Suppressor macrophage (primary cell): ENCODE data around the gene VWCE.
"Not testable (repeated sequence)": the region's sequence is repeated elsewhere in the genome, so short reads cannot be mapped to it uniquely, and the experiment has no call there.

Source experiments
- DNase-seq, 4 experiments: peaks; one replicate each; pipeline ENCODE4 v3.0.0-alpha.2; 2020 to 2022

Gene VWCE

GRCh38 chr11:61250796-61251765 lies 44.0 kb downstream of the VWCE start:
- DNase-seq: not testable (repeated sequence)

DNA sequence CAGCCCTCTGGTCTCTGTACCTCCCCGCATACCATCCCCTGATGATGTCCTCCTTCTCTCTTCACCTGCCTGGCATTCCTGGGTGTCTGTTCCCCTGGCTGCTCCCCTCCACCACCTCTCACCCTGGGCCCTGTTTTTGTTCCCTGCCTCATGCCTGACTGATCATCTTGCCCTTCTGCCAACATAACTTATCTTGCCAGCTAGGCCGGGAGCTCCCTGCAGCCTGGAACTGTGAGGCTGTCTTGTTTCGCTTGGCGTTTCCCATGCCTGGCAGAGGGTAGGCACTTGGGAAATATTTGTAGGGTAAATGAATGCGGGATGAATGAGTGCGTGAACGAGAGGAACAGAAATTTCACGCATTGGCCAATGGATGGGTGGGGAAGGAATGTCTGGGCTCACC lies 45.9 kb downstream of the VWCE start:
- not testable (repeated sequence) for DNase-seq

DNA sequence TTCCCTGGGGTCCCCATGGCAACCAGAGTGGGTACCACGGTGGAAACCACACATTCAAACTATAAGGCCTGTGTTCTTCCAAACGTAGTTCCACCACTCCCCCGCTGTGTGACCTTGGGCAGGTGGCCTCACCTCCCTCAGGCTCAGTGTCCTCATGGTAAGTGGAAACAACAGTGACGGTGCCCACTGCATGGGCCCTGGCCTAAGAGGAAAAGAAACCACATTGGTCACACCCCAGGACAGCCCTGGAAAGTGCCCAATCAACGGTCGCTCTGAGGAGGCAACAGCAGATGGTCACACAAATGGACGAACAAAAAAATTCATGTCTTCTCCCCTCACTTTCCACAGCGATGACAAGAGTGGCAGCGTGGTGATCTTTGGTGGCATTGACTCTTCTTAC lies 47.0 kb downstream of the VWCE start:
- peak in 1 of 4 experiments; percentile 1 for DNase-seq

- DNase-seq: not testable (repeated sequence)
These were observed 49.7 kb downstream of the VWCE start for GRCh38 chr11:61245284-61245964.

- not testable (repeated sequence) for DNase-seq
These were observed 53.6 kb downstream of the VWCE start for GRCh38 chr11:61241526-61241925.

DNA sequence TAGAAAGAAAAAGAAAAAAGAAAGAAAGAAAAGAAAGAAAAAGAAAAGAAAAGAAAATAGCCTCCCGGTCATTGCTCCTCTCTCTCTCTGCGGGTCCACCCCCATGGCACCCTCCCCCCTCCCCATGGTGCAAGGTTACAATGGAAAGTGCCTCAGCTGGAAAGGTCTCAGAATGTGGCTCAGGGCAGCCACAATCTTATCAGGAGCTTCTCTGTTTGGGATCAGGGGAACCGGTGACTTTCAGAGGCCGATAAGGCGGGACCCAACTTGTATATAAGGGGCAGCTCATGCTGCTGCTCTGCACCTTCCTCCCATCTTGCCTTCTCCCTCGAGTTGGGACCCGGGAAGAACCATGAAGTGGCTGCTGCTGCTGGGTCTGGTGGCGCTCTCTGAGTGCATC lies 54.2 kb downstream of the VWCE start, which contains the start of gene PGA5:
PGA5 (plus strand) TSS at position 301 of the 400 bp plus-strand sequence; CDS start at position 353, 52 bp downstream.
- not testable (repeated sequence) for DNase-seq

DNA sequence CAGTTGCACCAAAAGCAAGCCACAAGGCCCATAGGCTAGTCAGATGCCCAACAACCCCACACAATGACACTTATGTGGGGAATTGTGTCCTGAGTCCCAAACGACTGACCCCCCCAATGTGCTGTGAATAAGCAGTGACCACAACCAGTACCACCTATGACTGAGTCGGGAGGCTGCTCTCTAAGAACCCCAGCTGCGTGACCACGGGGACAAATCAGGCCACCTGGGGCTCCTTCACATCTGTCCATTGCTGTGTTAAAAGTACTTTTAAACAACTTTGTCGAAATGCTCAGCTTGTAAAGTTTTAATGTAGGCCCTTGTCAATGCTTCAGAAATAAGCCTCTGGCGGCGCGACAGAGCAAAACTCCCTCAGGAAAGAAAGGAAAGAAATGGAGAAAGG lies 54.8 kb downstream of the VWCE start:
- DNase-seq: not testable (repeated sequence)

GRCh38 chr11:61237130-61237529 lies 58.0 kb downstream of the VWCE start:
- DNase-seq: not testable (repeated sequence)

DNA sequence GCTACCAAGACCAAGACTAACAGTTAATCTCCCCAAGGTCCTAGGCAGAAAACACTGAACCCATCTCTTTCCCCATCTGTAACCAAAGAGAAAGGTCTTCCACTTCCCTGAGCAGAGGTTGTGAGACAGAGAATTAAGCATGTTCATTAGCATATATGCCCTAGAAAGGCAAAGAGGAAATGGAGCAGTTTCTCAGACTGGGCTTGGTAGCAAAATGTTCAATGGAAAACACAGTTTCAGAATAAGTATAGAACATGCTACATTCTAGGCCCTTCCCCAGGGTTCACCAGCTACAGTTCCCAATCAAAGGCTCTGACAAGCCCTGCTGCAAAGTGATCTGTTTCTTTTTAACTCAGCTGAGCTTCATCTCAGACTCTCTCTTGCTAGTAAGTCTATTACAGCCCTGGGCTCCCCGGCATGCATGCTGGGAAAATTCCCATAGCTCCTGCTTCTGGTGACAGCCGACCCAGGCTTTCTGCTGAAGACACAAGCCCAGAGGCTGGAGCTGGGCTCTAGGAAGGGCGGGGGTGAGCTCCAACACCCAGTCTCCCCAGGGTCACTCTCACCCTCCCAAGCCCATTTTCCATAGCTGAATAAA lies 62.5 kb downstream of the VWCE start:
- DNase-seq: not testable (repeated sequence)

DNA sequence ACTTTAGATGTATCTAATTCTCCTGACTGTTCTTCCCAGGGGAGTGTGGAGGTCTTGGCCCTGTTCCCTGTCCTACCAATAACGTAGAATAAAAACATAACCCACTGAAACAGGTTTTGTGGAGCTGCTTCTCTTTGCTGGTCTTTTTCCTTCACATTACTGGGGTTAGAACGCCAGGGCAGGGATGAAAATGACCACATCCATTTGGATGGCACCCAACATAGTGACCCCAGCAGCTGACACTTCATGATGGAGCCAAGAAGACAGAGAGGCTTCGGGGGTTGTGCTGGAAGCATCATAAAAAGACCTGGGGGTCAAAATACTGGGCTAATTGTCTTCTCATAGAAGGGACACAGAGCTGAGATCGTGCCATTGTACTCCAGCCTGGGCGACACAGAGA lies 63.5 kb downstream of the VWCE start:
- DNase-seq: not testable (repeated sequence)

- DNase-seq: not testable (repeated sequence)
These were observed 64.1 kb downstream of the VWCE start for GRCh38 chr11:61231033-61231432.

GRCh38 chr11:61229458-61229857 lies 65.7 kb downstream of the VWCE start:
- not testable (repeated sequence) for DNase-seq

DNA sequence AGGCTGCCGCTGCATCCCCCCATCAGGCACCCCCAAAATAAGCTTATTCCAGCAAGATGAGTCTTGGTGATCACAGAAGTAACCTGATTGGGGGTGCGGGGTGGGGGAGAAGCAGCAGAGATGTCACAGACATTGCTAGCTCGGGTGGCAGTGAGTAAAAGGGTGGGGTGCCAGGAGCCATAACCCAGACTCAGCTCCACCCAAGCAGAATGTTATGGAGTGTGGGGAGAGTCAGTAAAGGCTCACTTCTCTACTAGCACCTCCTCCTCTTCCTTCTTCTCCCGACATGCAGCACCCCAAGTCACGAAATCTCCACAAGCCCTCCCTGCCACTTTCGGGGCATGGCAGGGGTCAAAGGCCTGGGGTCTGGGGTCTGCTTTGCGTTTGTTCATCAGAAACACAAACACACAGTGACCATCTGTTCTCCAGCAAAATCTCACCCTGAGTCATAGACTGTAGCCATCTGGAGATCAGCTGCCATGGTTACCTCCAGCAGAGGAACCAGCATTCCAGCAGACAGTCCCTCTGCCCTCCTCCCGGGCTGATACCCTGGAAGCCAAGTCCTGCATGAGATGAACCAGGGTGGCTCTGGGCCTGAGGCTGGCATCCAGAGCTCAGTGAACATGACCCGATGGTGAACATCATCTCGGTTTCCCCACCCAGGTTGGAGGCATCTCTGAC lies 68.5 kb downstream of the VWCE start:
- DNase-seq: not testable (repeated sequence)

GRCh38 chr11:61222692-61223091 lies 72.4 kb downstream of the VWCE start:
- not testable (repeated sequence) for DNase-seq

DNA sequence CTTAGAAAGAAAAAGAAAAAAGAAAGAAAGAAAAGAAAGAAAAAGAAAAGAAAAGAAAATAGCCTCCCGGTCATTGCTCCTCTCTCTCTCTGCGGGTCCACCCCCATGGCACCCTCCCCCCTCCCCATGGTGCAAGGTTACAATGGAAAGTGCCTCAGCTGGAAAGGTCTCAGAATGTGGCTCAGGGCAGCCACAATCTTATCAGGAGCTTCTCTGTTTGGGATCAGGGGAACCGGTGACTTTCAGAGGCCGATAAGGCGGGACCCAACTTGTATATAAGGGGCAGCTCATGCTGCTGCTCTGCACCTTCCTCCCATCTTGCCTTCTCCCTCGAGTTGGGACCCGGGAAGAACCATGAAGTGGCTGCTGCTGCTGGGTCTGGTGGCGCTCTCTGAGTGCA lies 73.1 kb downstream of the VWCE start, which contains the start of gene PGA4:
PGA4 (plus strand) TSS at position 301 of the 400 bp plus-strand sequence; CDS start at position 355, 54 bp downstream.
- DNase-seq: not testable (repeated sequence)

DNA sequence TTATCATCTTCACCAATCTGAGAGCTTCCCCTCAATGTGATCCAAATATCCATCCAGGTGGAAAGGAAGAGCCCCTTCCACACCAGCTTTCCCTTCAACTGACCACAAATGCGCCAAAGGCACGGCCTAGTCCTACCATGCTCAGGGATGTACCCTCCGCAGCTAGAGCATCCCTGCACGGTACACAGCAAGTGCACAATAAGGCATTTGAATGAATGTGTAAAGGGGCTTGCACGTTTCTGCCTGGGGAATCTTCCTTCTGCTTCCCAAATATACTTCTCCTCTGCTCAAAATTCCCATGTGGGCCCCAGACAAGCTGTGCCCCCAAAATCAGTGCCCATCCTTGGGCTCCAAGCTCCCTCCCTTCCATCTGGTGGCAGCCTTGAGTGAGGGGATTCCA lies 76.1 kb downstream of the VWCE start:
- DNase-seq: not testable (repeated sequence)

DNA sequence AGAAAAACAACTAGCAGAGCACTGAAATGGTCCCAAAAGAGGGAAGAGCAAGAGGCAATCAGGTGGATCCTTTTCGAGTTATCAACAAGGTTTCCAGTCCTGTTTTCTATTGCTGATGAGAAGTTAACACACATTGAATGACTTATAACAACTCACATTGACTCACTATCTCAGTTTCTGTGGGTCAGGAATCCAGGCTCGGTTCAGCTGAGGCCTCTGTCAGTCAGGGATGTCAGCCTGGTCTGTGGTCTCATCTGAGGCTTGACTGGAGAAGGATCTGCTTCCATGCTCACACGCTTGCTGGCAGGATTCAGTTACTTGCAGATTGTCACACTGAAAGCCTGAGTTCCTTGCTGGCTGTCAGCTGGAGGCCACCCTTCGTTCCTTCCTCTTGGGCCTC lies 76.8 kb downstream of the VWCE start:
- DNase-seq: not testable (repeated sequence)

GRCh38 chr11:61213711-61214324 lies 81.3 kb downstream of the VWCE start:
- not testable (repeated sequence) for DNase-seq

GRCh38 chr11:61212202-61212601 lies 82.9 kb downstream of the VWCE start:
- not testable (repeated sequence) for DNase-seq

- not testable (repeated sequence) for DNase-seq
These were observed 83.7 kb downstream of the VWCE start for GRCh38 chr11:61211327-61211952.

GRCh38 chr11:61210629-61211028 lies 84.5 kb downstream of the VWCE start:
- not testable (repeated sequence) for DNase-seq
